Transverse colon (tissue), 4 donors: ENCODE data around the gene KRT72.

Experiments
- EP300 ChIP-seq: sonication (generic); formaldehyde crosslinking; IDR thresholded peaks from one replicate; pipeline ENCODE4 v1.6.1; 2017; ENCODE audit warnings: antibody characterized with exemption, low read depth
- POLR2A ChIP-seq: fragments of 450-650 bp; IDR thresholded peaks from one replicate; pipeline ENCODE4 v1.6.1; 2016; ENCODE audit warnings: antibody characterized with exemption, mild to moderate bottlenecking, moderate library complexity
- POLR2AphosphoS5 ChIP-seq, 3 donors: sonication (generic); formaldehyde crosslinking; IDR thresholded peaks; one replicate each; pipeline ENCODE4 v1.6.1; 2016; ENCODE audit warnings: antibody characterized with exemption in 3 of 3
- TF ChIP-seq, protein P1 (sequence below), 5 experiments: fragments of 200-600 bp in 3 of 5; fragments of 450-650 bp in 2 of 5; sonication (generic) in 3 of 5; IDR thresholded peaks; 1 replicate in 2 of 5; 2 replicates in 3 of 5; pipeline ENCODE4 v1.5.1; 2016 to 2017; ENCODE audit warnings: antibody characterized with exemption in 5 of 5, inconsistent platforms in 3 of 5, mild to moderate bottlenecking in 2 of 5, moderate library complexity in 1 of 5

DNA sequence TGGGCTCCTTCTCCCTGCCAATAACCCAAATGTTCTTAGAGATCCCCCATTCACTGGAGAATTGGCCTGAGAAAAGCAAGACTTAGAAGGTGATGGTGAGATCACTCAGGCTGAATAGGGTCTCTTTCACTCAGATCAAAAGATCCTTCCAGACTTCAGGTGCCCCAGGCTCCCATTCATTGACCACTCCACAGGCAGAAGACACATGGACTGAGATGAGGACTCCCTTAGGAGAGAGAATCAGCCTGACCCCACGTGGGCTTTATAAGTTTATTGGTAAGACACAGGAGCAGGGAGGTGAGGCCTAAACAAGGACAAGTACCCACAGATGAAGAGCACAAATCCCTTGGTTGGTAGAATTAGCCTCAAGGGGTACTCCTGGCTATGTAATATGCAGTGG, 6.1 kb upstream of the KRT72 start:
- TF ChIP-seq, protein P1, sequence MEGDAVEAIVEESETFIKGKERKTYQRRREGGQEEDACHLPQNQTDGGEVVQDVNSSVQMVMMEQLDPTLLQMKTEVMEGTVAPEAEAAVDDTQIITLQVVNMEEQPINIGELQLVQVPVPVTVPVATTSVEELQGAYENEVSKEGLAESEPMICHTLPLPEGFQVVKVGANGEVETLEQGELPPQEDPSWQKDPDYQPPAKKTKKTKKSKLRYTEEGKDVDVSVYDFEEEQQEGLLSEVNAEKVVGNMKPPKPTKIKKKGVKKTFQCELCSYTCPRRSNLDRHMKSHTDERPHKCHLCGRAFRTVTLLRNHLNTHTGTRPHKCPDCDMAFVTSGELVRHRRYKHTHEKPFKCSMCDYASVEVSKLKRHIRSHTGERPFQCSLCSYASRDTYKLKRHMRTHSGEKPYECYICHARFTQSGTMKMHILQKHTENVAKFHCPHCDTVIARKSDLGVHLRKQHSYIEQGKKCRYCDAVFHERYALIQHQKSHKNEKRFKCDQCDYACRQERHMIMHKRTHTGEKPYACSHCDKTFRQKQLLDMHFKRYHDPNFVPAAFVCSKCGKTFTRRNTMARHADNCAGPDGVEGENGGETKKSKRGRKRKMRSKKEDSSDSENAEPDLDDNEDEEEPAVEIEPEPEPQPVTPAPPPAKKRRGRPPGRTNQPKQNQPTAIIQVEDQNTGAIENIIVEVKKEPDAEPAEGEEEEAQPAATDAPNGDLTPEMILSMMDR (IDR thresholded peaks at IDR 0.05), result no peak
- no peak for TF ChIP-seq POLR2AphosphoS5 (IDR thresholded peaks at IDR 0.05)
- TF ChIP-seq EP300, result no peak
- no peak for TF ChIP-seq POLR2A
